ENCODE data around the gene GPHN. TPM values are rescaled to one million over a fixed set of nuclear protein-coding genes. Genes with fewer than 3 reads are reported as not detected.
"Not testable (repeated sequence)": the region's sequence is repeated elsewhere in the genome, so short reads cannot be mapped to it uniquely, and the experiment has no call there.

Gene GPHN
- total RNA-seq, 1 experiment from 2014 or later: 23.4 TPM

GRCh38 chr14:66708267-66708666 is 200.3 kb downstream of the GPHN start:
- POLR2A ChIA-PET (ENCODE audit: unreplicated experiment): no interaction called here
- BruUV-seq (replicated peaks): no TSS peak

DNA sequence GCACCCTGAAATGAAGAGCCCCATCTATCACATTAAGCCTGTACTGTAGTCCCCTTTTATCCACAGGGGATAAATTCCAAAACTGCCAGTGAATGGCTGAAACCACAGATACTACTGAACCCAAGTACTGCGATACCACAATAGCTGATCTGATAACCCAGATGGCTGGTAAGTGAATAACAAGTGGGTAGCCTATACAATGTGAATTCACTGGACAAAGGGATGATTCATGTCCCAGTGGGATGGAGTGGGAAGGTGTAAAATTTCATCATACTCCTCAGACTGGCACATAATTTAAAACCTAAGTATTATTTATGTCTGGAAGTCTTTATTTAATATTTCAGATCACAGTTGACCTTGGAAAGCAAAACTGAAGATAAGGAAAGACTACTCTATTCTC is 201.3 kb downstream of the GPHN start:
- Histone ChIP-seq H3K9ac (ENCODE audit: low read length) (no peak overlapping the region), H3K27ac (ENCODE audit: low read length) (no peak overlapping the region), H3F3A (ENCODE audit: low read length, unreplicated experiment) (no peaks in the 10 kb centered on the region), H3K9me3 (ENCODE audit: low read length) (no peaks in the 10 kb centered on the region), H3K79me2 (ENCODE audit: low read length) (no peaks in the 10 kb centered on the region), H4K20me1 (ENCODE audit: low read length) (no peaks in the 10 kb centered on the region), H3K27me3 (ENCODE audit: low read length) (no peaks in the 10 kb centered on the region), H3K4me3 (ENCODE audit: low read length) (no peak overlapping the region), H3K9me2 (replicated peaks; ENCODE audit: low read length) (no peaks in the 10 kb centered on the region), H2AFZ (ENCODE audit: low read length) (no peak overlapping the region), H3K36me3 (ENCODE audit: low read depth, low read length) (no peaks in the 10 kb centered on the region), H3K4me2 (ENCODE audit: low read length) (no peak overlapping the region), H3K4me1 (ENCODE audit: insufficient read depth, low read length) (0 out of 2 replicates have a peak, but pooled peaks cover 3% of the 10 kb centered on the region)
- peak; percentile 81 for ATAC-seq
- TF ChIP-seq CTCF (conservative IDR thresholded peaks at IDR 0.05; ENCODE audit: low read depth, low read length): no peak
- TF ChIP-seq EZH2phosphoT487 (IDR thresholded peaks at IDR 0.05; ENCODE audit: borderline replicate concordance, low read length): no peak
- TF ChIP-seq EZH2 (IDR thresholded peaks at IDR 0.05; ENCODE audit: low read length, unreplicated experiment): no peak
- ChIA-PET POLR2A (ENCODE audit: unreplicated experiment) (no interaction called here), CTCF (no interaction called here)
- peak; percentile 3 for DNase-seq
- intact Hi-C loops (cut with micrococcal nuclease): no loop called here
- no TSS peak for BruUV-seq (replicated peaks)

More at GRCh38 chr14:66708267-66708666, 200.3 kb downstream of the GPHN start:
- no peak overlapping the region for H3K4me3 ChIP-seq (ENCODE audit: low read length)
- H3K9me2 ChIP-seq (replicated peaks; ENCODE audit: low read length): no peaks in the 10 kb centered on the region
- DNase-seq: no peak
- H3F3A ChIP-seq (ENCODE audit: low read length, unreplicated experiment): no peaks in the 10 kb centered on the region
- intact Hi-C loops (cut with micrococcal nuclease): no loop called here
- no peaks in the 10 kb centered on the region for H3K79me2 ChIP-seq (ENCODE audit: low read length)
- CTCF ChIA-PET: no interaction called here
- H3K27ac ChIP-seq (ENCODE audit: low read length): no peak overlapping the region
- H3K9ac ChIP-seq (ENCODE audit: low read length): no peak overlapping the region
- no peaks in the 10 kb centered on the region for H3K9me3 ChIP-seq (ENCODE audit: low read length)
- H4K20me1 ChIP-seq (ENCODE audit: low read length): no peaks in the 10 kb centered on the region
- ATAC-seq: no peak
- TF ChIP-seq EZH2phosphoT487 (IDR thresholded peaks at IDR 0.05; ENCODE audit: borderline replicate concordance, low read length) (no peak), CTCF (conservative IDR thresholded peaks at IDR 0.05; ENCODE audit: low read depth, low read length) (no peak), EZH2 (IDR thresholded peaks at IDR 0.05; ENCODE audit: low read length, unreplicated experiment) (no peak)
- no peaks in the 10 kb centered on the region for H3K27me3 ChIP-seq (ENCODE audit: low read length)
- 0 out of 2 replicates have a peak, but pooled peaks cover 3% of the 10 kb centered on the region for H3K4me1 ChIP-seq (ENCODE audit: insufficient read depth, low read length)
- no peak overlapping the region for H2AFZ ChIP-seq (ENCODE audit: low read length)
- no peaks in the 10 kb centered on the region for H3K36me3 ChIP-seq (ENCODE audit: low read depth, low read length)
- H3K4me2 ChIP-seq (ENCODE audit: low read length): no peak overlapping the region

- H2AFZ ChIP-seq (ENCODE audit: low read length); H3K4me2 ChIP-seq (ENCODE audit: low read length); intact Hi-C loops (cut with micrococcal nuclease); H3K4me1 ChIP-seq (ENCODE audit: insufficient read depth, low read length); H3K36me3 ChIP-seq (ENCODE audit: low read depth, low read length); POLR2A ChIA-PET (ENCODE audit: unreplicated experiment); H3K27me3 ChIP-seq (ENCODE audit: low read length); CTCF ChIA-PET; ATAC-seq; H3K79me2 ChIP-seq (ENCODE audit: low read length); BruUV-seq (replicated peaks); DNase-seq; H3K9ac ChIP-seq (ENCODE audit: low read length); H3F3A ChIP-seq (ENCODE audit: low read length, unreplicated experiment); H3K4me3 ChIP-seq (ENCODE audit: low read length); H3K27ac ChIP-seq (ENCODE audit: low read length); H4K20me1 ChIP-seq (ENCODE audit: low read length); H3K9me3 ChIP-seq (ENCODE audit: low read length); H3K9me2 ChIP-seq (replicated peaks; ENCODE audit: low read length): not testable (repeated sequence)
Observed at GRCh38 chr14:66714291-66714690, 206.3 kb downstream of the GPHN start.

DNA sequence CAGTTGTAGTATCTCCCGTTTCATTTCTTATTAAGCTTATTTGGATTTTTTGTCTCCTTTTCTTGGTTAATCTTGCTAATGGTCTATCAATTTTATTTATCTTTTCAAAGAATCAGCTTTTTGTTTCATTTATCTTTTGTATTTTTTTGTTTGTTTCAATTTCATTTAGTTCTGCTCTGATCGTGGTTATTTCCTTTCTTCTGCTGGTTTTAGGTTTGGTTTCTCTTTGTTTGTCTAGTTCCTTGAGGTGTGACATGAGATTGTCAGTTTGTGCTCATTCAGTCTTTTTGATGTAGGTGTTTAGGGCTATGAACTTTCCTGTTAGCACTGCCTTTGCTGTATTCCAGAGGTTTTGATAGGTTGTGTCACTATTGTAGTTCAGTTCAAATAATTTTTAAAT is 207.4 kb downstream of the GPHN start:
- H4K20me1 ChIP-seq (ENCODE audit: low read length); H3K27ac ChIP-seq (ENCODE audit: low read length); H2AFZ ChIP-seq (ENCODE audit: low read length); DNase-seq; H3K79me2 ChIP-seq (ENCODE audit: low read length); H3K9me3 ChIP-seq (ENCODE audit: low read length); H3K27me3 ChIP-seq (ENCODE audit: low read length); ATAC-seq; H3K4me3 ChIP-seq (ENCODE audit: low read length); H3K36me3 ChIP-seq (ENCODE audit: low read depth, low read length); H3K9me2 ChIP-seq (replicated peaks; ENCODE audit: low read length); intact Hi-C loops (cut with micrococcal nuclease); BruUV-seq (replicated peaks); H3K4me2 ChIP-seq (ENCODE audit: low read length); H3K9ac ChIP-seq (ENCODE audit: low read length); CTCF ChIA-PET; H3K4me1 ChIP-seq (ENCODE audit: insufficient read depth, low read length); POLR2A ChIA-PET (ENCODE audit: unreplicated experiment); H3F3A ChIP-seq (ENCODE audit: low read length, unreplicated experiment): not testable (repeated sequence)

All from PC-3 (cell line).